MG63 (cell line): ENCODE measurements around the gene INHA. TPM values are rescaled to one million over a fixed set of nuclear protein-coding genes. Genes with fewer than 3 reads are reported as not detected.

Experiments used
- total RNA-seq: library from RNA; depleted of rRNA; stranded (reverse); fragments of >200 nt; shearing (Covaris generic); gene quantifications from 2 replicates; pipeline ENCODE4 v1.2.3, GENCODE V29; 2014; ENCODE audit warnings: low replicate concordance; rRNA removed

INHA gene
- total RNA-seq, 1 experiment from 2014 or later, result not detected

Other genes starting within 250 kb of the INHA start
- not detected in 2 replicates for gene RESP18, start 239.6 kb upstream of the INHA start, total RNA-seq
- 56.4 and 73.1 TPM in 2 replicates for gene DNPEP, start 184.4 kb upstream of the INHA start, total RNA-seq
- gene DES, start 153.9 kb upstream of the INHA start, total RNA-seq, result 3.8 and 22.6 TPM in 2 replicates
- gene SPEG, start 137.5 kb upstream of the INHA start, total RNA-seq, result 11.6 and 12.6 TPM in 2 replicates
- gene GMPPA, start 73.4 kb upstream of the INHA start, total RNA-seq, result 61.4 and 89.6 TPM in 2 replicates
- gene ASIC4, start 57.8 kb upstream of the INHA start, total RNA-seq, result not detected in 2 replicates
- 26.6 and 40.4 TPM in 2 replicates for gene CHPF, start 28.5 kb upstream of the INHA start, total RNA-seq
- 5.1 and 5.9 TPM in 2 replicates for gene TMEM198, start 28.3 kb upstream of the INHA start, total RNA-seq
- gene OBSL1, start 771 bp upstream of the INHA start, total RNA-seq, result 37.6 and 49.9 TPM in 2 replicates
- 8.2 and 15.8 TPM in 2 replicates for gene STK11IP, start 25.5 kb downstream of the INHA start, total RNA-seq
- gene SLC4A3, start 55.3 kb downstream of the INHA start, total RNA-seq, result 3.0 and 4.9 TPM in 2 replicates